Ascending aorta (tissue), 2 donors: ENCODE measurements around the gene GPR35. TPM values are rescaled to one million over a fixed set of nuclear protein-coding genes. Genes with fewer than 3 reads are reported as not detected.

Experiments
- DNase-seq, 2 donors: peaks; one replicate each; pipeline ENCODE4 v3.0.0-alpha.2; 2019; ENCODE audit warnings: low spot score in 2 of 2
- H3K27ac ChIP-seq, 2 donors: fragments of 200-600 bp; sonication (generic); one replicate each; pipeline ENCODE4 v1.5.1; 2016 to 2017; ENCODE audit warnings: mild to moderate bottlenecking in 1 of 2
- H3K27me3 ChIP-seq: fragments of 200-600 bp; sonication (generic); one replicate; pipeline ENCODE4 v1.5.1; 2017
- H3K36me3 ChIP-seq, 2 donors: fragments of 200-600 bp; sonication (generic); one replicate each; pipeline ENCODE4 v1.5.1; 2016
- H3K4me1 ChIP-seq, 2 donors: fragments of 200-600 bp; sonication (generic); one replicate each; pipeline ENCODE4 v1.5.1; 2016 to 2017; ENCODE audit warnings: mild to moderate bottlenecking in 1 of 2
- H3K4me3 ChIP-seq, 2 donors: fragments of 200-600 bp; sonication (generic); one replicate each; pipeline ENCODE4 v1.5.1; 2016 to 2017; ENCODE audit warnings: mild to moderate bottlenecking in 1 of 2
- H3K9me3 ChIP-seq, 2 donors: fragments of 200-600 bp; sonication (generic); one replicate each; pipeline ENCODE4 v1.5.1; 2016
- CTCF ChIP-seq, 3 experiments: fragments of 200-600 bp in 2 of 3; fragments of 450-650 bp in 1 of 3; sonication (generic) in 2 of 3; IDR thresholded peaks; one replicate each; pipeline ENCODE4 v1.5.1; 2016 to 2019; ENCODE audit warnings: antibody characterized with exemption in 3 of 3, mild to moderate bottlenecking in 1 of 3, moderate library complexity in 1 of 3
- intact Hi-C: fragments of 100-400 bp; cut with DNase I; formaldehyde crosslinking; loops from one replicate; pipeline ENCODE4 v1.15.1; 2023
- total RNA-seq: library from RNA; depleted of rRNA; stranded (reverse); fragments of >200 nt; gene quantifications from one replicate; pipeline ENCODE4 v1.1.0, GENCODE V29; 2016

Gene GPR35
- total RNA-seq, 1 donor from 2014 or later: not detected

DNA sequence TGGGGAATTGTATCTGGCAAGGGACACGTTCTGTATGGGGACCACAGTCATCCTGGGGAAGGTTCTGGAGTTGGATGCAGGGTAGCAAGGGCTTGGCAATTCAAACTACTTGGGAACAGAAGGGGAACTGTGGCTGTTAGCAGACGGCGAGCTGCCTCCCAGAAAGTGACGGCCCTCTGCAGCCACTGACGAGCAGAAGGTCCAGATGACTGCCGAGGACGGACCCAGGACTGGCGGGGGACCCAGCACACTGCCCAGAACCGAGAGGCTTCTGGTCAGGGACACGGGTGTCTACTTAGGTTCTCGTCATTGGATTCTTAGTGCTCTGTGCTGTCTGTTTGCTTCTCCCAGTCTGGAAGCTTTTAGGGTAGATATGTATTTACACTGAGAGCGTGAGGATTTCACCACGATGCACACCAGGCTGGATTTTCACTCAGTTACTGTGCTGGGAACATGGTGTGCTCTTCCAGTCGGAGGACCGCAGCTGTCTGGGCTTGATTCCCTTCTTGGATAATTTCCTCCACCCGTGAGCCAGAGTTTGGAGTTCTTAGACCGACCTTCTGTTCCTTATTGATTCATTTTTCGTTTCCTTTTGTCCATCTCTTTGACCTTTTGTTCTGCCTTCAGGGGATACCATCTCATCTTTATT is 13.4 kb downstream of the GPR35 start:
- peak in 1 of 2 donors; percentile 22 for DNase-seq
- no peaks in the 10 kb centered on the region for H3K4me1 ChIP-seq
- intact Hi-C loops: no loop called here
- no peak for TF ChIP-seq CTCF (IDR thresholded peaks at IDR 0.05)
- H3K36me3 ChIP-seq: no peaks in the 10 kb centered on the region
- no peaks in the 10 kb centered on the region for H3K9me3 ChIP-seq
- H3K4me3 ChIP-seq: no peak overlapping the region
- no peak overlapping the region for H3K27ac ChIP-seq
- H3K27me3 ChIP-seq: no peaks in the 10 kb centered on the region

DNA sequence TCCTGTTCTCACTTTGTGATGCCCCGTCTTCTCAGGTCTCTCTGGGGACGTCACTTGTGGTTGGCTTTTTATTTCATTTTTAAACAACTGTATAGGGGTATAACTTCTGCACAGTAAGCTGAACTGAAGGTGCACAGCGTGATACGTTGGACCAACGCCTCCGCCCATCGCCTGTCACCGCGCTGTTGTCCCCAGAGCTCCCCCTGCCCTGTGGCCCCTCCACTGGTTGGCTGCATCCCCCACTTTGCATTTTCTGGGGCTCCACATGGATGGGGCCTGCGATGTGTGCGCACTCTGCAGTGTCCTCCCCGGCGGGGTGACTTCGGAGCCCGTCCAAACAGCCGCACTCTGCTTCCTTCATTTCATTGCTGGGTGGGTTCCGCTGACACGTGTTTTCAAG is 14.3 kb downstream of the GPR35 start:
- peak in 1 of 2 donors; percentile 55 for DNase-seq
- intact Hi-C loops: no loop called here
- no peak for TF ChIP-seq CTCF (IDR thresholded peaks at IDR 0.05)
- Histone ChIP-seq H3K36me3 (no peaks in the 10 kb centered on the region), H3K4me1 (no peaks in the 10 kb centered on the region), H3K4me3 (no peak overlapping the region), H3K27ac (no peak overlapping the region), H3K27me3 (no peaks in the 10 kb centered on the region), H3K9me3 (no peaks in the 10 kb centered on the region)

DNA sequence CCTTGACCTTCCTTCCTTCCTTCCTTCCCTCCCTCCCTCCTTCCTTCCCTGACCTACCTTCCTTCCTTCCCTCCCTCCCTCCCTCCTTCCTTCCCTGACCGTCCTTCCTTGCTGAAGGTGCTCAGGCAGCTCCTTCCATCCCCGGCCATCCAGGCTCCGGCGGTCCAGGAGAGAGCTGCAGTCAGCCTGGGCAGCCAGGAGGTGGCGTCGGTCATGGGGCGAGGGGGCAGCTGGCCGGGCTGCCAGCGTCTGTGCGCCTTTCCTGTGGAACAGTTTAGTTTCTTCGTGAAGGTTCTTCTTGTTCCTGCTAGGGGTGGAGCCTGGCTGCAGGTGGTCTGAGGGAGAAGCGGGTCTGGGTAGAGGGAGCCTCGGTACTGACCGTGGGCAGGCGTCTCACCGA is 15.7 kb downstream of the GPR35 start:
- DNase-seq: peak in 1 of 2 donors; percentile 61
- TF ChIP-seq CTCF (IDR thresholded peaks at IDR 0.05): peak in 1 of 3 experiments; percentile 14
- intact Hi-C loops: no loop called here
- H3K4me3 ChIP-seq: no peak overlapping the region
- no peaks in the 10 kb centered on the region for H3K4me1 ChIP-seq
- H3K9me3 ChIP-seq: no peaks in the 10 kb centered on the region
- no peak overlapping the region for H3K27ac ChIP-seq
- no peaks in the 10 kb centered on the region for H3K27me3 ChIP-seq
- H3K36me3 ChIP-seq: no peaks in the 10 kb centered on the region

DNA sequence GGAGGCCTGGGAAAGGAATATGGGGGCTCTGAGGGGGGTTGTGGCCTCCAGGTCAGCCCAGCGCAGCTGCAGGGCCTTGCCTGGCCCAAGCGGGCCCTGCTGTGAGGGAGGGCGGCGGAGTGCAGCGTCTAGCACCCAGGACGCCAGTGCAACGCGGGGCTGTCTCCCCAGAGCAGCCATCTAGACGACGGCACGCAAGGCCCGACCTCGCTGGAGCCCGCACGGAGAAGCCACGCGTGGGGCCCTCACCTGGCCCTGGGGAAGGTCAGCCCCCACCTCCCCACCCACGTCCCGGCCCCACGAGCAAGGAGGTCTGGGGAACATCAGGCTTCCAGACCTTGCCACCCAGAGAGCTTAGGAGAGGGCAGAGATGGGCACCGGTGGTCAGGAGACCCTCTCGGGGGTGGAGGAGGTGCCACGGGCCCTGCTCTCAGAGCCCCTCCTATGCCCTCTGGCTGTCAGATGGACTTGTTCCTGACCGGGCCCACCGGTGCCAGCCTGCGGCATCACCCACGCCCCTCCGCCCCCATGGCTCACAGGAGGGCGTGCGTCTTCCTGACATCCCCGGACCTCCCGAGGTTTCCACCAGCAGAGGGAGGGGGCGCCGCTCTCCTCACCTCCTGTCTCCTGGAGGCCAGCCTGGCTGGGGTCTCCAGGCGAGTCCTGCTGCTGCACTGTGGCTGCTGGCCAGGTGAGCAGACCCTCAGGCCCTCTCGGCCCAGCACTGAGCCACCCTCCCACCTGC is 17.0 kb downstream of the GPR35 start:
- no peaks in the 10 kb centered on the region for H3K27me3 ChIP-seq
- no peaks in the 10 kb centered on the region for H3K9me3 ChIP-seq
- no peak for TF ChIP-seq CTCF (IDR thresholded peaks at IDR 0.05)
- H3K4me1 ChIP-seq: no peaks in the 10 kb centered on the region
- H3K4me3 ChIP-seq: no peak overlapping the region
- intact Hi-C loops: no loop called here
- no peaks in the 10 kb centered on the region for H3K36me3 ChIP-seq
- DNase-seq: no peak
- no peak overlapping the region for H3K27ac ChIP-seq

- Histone ChIP-seq H3K36me3 (no peaks in the 10 kb centered on the region), H3K27me3 (no peaks in the 10 kb centered on the region), H3K4me3 (no peak overlapping the region), H3K27ac (no peak overlapping the region), H3K9me3 (no peaks in the 10 kb centered on the region), H3K4me1 (no peaks in the 10 kb centered on the region)
- no peak for TF ChIP-seq CTCF (IDR thresholded peaks at IDR 0.05)
- intact Hi-C loops: no loop called here
- DNase-seq: no peak
Observed at GRCh38 chr2:240642806-240643092, 17.5 kb downstream of the GPR35 start.
